Transverse colon (tissue), 4 donors: ENCODE measurements around the gene JADE2.

ENCODE experiments used
- CTCF ChIP-seq, 5 experiments: fragments of 200-600 bp in 3 of 5; fragments of 450-650 bp in 2 of 5; sonication (generic) in 3 of 5; IDR thresholded peaks; 1 replicate in 2 of 5; 2 replicates in 3 of 5; pipeline ENCODE4 v1.5.1; 2016 to 2017; ENCODE audit warnings: antibody characterized with exemption in 5 of 5, inconsistent platforms in 3 of 5, mild to moderate bottlenecking in 2 of 5, moderate library complexity in 1 of 5
- EP300 ChIP-seq: sonication (generic); formaldehyde crosslinking; IDR thresholded peaks from one replicate; pipeline ENCODE4 v1.6.1; 2017; ENCODE audit warnings: antibody characterized with exemption, low read depth
- POLR2A ChIP-seq: fragments of 450-650 bp; IDR thresholded peaks from one replicate; pipeline ENCODE4 v1.6.1; 2016; ENCODE audit warnings: antibody characterized with exemption, mild to moderate bottlenecking, moderate library complexity
- POLR2AphosphoS5 ChIP-seq, 3 donors: sonication (generic); formaldehyde crosslinking; IDR thresholded peaks; one replicate each; pipeline ENCODE4 v1.6.1; 2016; ENCODE audit warnings: antibody characterized with exemption in 3 of 3

GRCh38 chr5:134620634-134621033 lies 95.2 kb downstream of the JADE2 start:
- no peak for TF ChIP-seq CTCF (IDR thresholded peaks at IDR 0.05)
- TF ChIP-seq POLR2AphosphoS5 (IDR thresholded peaks at IDR 0.05): no peak
- no peak for TF ChIP-seq EP300
- no peak for TF ChIP-seq POLR2A
